ENCODE data around the gene WWOX. TPM values are rescaled to one million over a fixed set of nuclear protein-coding genes. Genes with fewer than 3 reads are reported as not detected.

The WWOX gene
- total and polyA plus RNA-seq, 2 of the 4 experiments (the other 2 are of a cell fraction): 2.7 to 5.4 TPM

DNA sequence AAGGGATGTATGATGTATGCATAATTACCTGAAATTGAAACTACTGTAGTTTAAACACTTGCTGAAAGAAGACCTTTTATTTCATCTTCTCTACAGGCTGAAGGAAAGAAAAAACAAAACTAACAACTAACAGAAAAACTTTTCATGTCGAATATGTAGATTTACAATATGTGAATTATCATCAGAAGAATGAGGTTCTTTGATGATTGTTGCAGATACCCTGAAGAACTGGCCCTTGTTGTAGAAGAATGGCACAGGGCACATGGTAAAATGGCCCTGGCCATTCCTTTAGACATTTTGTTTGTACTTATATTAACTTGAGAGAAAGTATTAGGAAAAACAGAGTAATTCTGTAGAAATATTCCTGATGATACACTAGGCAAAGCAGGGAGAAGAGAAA, 1057.3 kb downstream of the WWOX start:
- no peak overlapping the region for H2AFZ ChIP-seq (replicated peaks; ENCODE audit: low read length, poor library complexity)
- no peak overlapping the region for H4K91ac ChIP-seq (ENCODE audit: insufficient read depth, low read depth, low read length)
- no peaks in the 10 kb centered on the region for H3K36me3 ChIP-seq (ENCODE audit: control insufficient read depth, insufficient read depth, low read length)
- H3K4me2 ChIP-seq (ENCODE audit: low read depth, low read length): no peak overlapping the region
- H3K4me1 ChIP-seq (ENCODE audit: control insufficient read depth, insufficient read depth, low read length): no peaks in the 10 kb centered on the region
- no peak overlapping the region for H2AK9ac ChIP-seq (replicated peaks; ENCODE audit: low read depth, low read length, poor library complexity)
- intact Hi-C loops (cut with micrococcal nuclease): no loop called here
- no peak overlapping the region for H3K27ac ChIP-seq (ENCODE audit: insufficient read depth, low read length)
- no peak overlapping the region for H2AK5ac ChIP-seq (ENCODE audit: low read depth, low read length)
- TF ChIP-seq POLR2A (IDR thresholded peaks at IDR 0.05; ENCODE audit: low read depth, low read length): no peak
- TF ChIP-seq RFX5 (IDR thresholded peaks at IDR 0.05; ENCODE audit: low read depth, low read length): no peak
- TF ChIP-seq SMC3 (IDR thresholded peaks at IDR 0.05; ENCODE audit: low read depth, low read length): no peak
- TF ChIP-seq NFE2L2 (IDR thresholded peaks at IDR 0.05; ENCODE audit: low read depth, low read length): no peak
- H3K23ac ChIP-seq (ENCODE audit: low read depth, low read length): no peak overlapping the region
- POLR2A ChIA-PET (ENCODE audit: unreplicated experiment): no interaction called here
- no peak overlapping the region for H2BK15ac ChIP-seq (ENCODE audit: low read depth, low read length)
- H3K56ac ChIP-seq (ENCODE audit: extremely low read depth, insufficient read depth, low read length): no peak overlapping the region
- H3K4me3 ChIP-seq (ENCODE audit: insufficient read depth, low read depth, low read length): no peak overlapping the region
- no TSS peak for BruUV-seq (replicated peaks)
- DNase-seq (no peak), ATAC-seq (ENCODE audit: low read depth) (no peak)
- dilution Hi-C loops (cut with HindIII; ENCODE audit: low sequenced_read_pairs, unreplicated experiment): no loop called here
- H3K9me1 ChIP-seq (ENCODE audit: insufficient read depth, low read length): no peaks in the 10 kb centered on the region
- peaks cover 30% of the 10 kb centered on the region for H3K9me3 ChIP-seq (ENCODE audit: control insufficient read depth, insufficient read depth, low read length)
- no peak overlapping the region for H3K18ac ChIP-seq (ENCODE audit: low read depth, low read length)
- no peak overlapping the region for H3K4ac ChIP-seq (ENCODE audit: low read depth, low read length)
- H2BK5ac ChIP-seq (ENCODE audit: low read depth, low read length, poor library complexity, severe bottlenecking): no peak overlapping the region
- no peaks in the 10 kb centered on the region for H3K79me1 ChIP-seq (ENCODE audit: low read depth in 1 of 2, low read length in 2 of 2)
- no CpG with 5 or more reads among the region's 1 CpG for WGBS, 2 experiments (ENCODE audit: extremely low coverage in 2 of 2, insufficient read length in 1 of 2)
- H3K9ac ChIP-seq (ENCODE audit: low read depth, low read length): no peak overlapping the region
- in situ Hi-C loops (cut with MboI; ENCODE audit: low sequenced_read_pairs): no loop called here
- CTCF ChIA-PET: no interaction called here
- H4K20me1 ChIP-seq (ENCODE audit: insufficient read depth, low read length): no peaks in the 10 kb centered on the region
- H2BK20ac ChIP-seq (ENCODE audit: low read depth, low read length): no peak overlapping the region
- no peak overlapping the region for H4K8ac ChIP-seq (ENCODE audit: low read depth in 2 of 2, low read length in 2 of 2)
- no peak overlapping the region for H3K14ac ChIP-seq (replicated peaks; ENCODE audit: low read depth, low read length)
- H2BK120ac ChIP-seq (ENCODE audit: low read depth, low read length): no peak overlapping the region
- no peak overlapping the region for H4K5ac ChIP-seq (ENCODE audit: low read depth, low read length)
- H3K27me3 ChIP-seq (ENCODE audit: control insufficient read depth, insufficient read depth, low read length): no peaks in the 10 kb centered on the region
